GF-D8 (cell line): ENCODE data around the gene IL6R.

ENCODE experiments used
- DNase-seq: peaks from one replicate; lab custom pipeline; 2025; lab: John Stamatoyannopoulos, UW

The IL6R gene

GRCh38 chr1:154453574-154454352 lies 48.6 kb downstream of the IL6R start:
- peak; percentile 80 for DNase-seq

- no peak for DNase-seq
Measured at GRCh38 chr1:154454386-154455120, 49.4 kb downstream of the IL6R start.

- peak; percentile 85 for DNase-seq
Measured at GRCh38 chr1:154456631-154457030, 51.5 kb downstream of the IL6R start.

- no peak for DNase-seq
Measured at GRCh38 chr1:154459080-154459479, 53.9 kb downstream of the IL6R start.

- DNase-seq, result no peak
Measured at GRCh38 chr1:154460695-154461260, 55.6 kb downstream of the IL6R start.

- peak; percentile 87 for DNase-seq
Measured at GRCh38 chr1:154463512-154463990, 58.4 kb downstream of the IL6R start.

GRCh38 chr1:154465621-154466195 lies 60.6 kb downstream of the IL6R start:
- no peak for DNase-seq

GRCh38 chr1:154466206-154466605 lies 61.1 kb downstream of the IL6R start:
- DNase-seq, result no peak

- DNase-seq, result no peak
Measured at GRCh38 chr1:154466921-154467417, 61.8 kb downstream of the IL6R start.

GRCh38 chr1:154467434-154468102 lies 62.4 kb downstream of the IL6R start:
- DNase-seq, result no peak

GRCh38 chr1:154468535-154469250 lies 63.5 kb downstream of the IL6R start:
- no peak for DNase-seq

GRCh38 chr1:154469844-154470560 lies 64.9 kb downstream of the IL6R start:
- no peak for DNase-seq

- no peak for DNase-seq
Measured at GRCh38 chr1:154471304-154471703, 66.2 kb downstream of the IL6R start.

- DNase-seq, result peak; percentile 21
Measured at GRCh38 chr1:154474802-154475201, 69.7 kb downstream of the IL6R start.

- no peak for DNase-seq
Measured at GRCh38 chr1:154476791-154477190, 71.6 kb downstream of the IL6R start.

- no peak for DNase-seq
Measured at GRCh38 chr1:154478013-154478412, 72.9 kb downstream of the IL6R start.

GRCh38 chr1:154478639-154479038 lies 73.5 kb downstream of the IL6R start:
- peak; percentile 66 for DNase-seq

GRCh38 chr1:154479764-154480421 lies 74.8 kb downstream of the IL6R start:
- peak; percentile 18 for DNase-seq

GRCh38 chr1:154481053-154481452 lies 75.9 kb downstream of the IL6R start:
- peak; percentile 27 for DNase-seq
